Right lobe of liver (tissue), 4 donors: Measurements from ENCODE around the gene TIMM23.

Source experiments
- CTCF ChIP-seq, 4 donors: fragments of 200-600 bp in 3 of 4; fragments of 450-650 bp in 1 of 4; IDR thresholded peaks; one replicate each; pipeline versions ENCODE4 v1.5.1 to v1.8.0; 2016 to 2022; ENCODE audit warnings: antibody characterized with exemption in 4 of 4, mild to moderate bottlenecking in 2 of 4
- POLR2A ChIP-seq: fragments of 450-650 bp; IDR thresholded peaks from one replicate; pipeline ENCODE4 v1.6.1; 2017; ENCODE audit warnings: antibody characterized with exemption, mild to moderate bottlenecking
- donor health status: DM: no; HTN: no; CAD: no.
- donor health status: DM: no; HTN: no; CAD: no.
- donor health status: DM: no; HTN: yes; CAD: no.

GRCh38 chr10:46017733-46018132 lies 45.4 kb downstream of the TIMM23 start:
- TF ChIP-seq CTCF (IDR thresholded peaks at IDR 0.05) (no peak), POLR2A (no peak)
